Thyroid gland (tissue), 4 donors: ENCODE results near the gene SPTSSA. TPM values are rescaled to one million over a fixed set of nuclear protein-coding genes. Genes with fewer than 3 reads are reported as not detected.

Source experiments
- DNase-seq, 2 donors: peaks; one replicate each; pipeline ENCODE4 v3.0.0-alpha.2; 2019
- H3K27ac ChIP-seq, 3 donors: fragments of 200-600 bp; sonication (generic); 1 replicate in 2 of 3; 2 replicates in 1 of 3; pipeline ENCODE4 v1.5.1; 2016 to 2019; ENCODE audit warnings: mild to moderate bottlenecking in 1 of 3, moderate library complexity in 1 of 3
- H3K27me3 ChIP-seq: fragments of 200-600 bp; sonication (generic); one replicate; pipeline ENCODE4 v1.5.1; 2019
- H3K36me3 ChIP-seq, 2 donors: fragments of 200-600 bp; sonication (generic); one replicate each; pipeline ENCODE4 v1.5.1; 2016 to 2019
- H3K4me1 ChIP-seq, 2 donors: fragments of 200-600 bp; sonication (generic); one replicate each; pipeline ENCODE4 v1.5.1; 2017 to 2019
- H3K4me3 ChIP-seq, 3 donors: fragments of 200-600 bp; sonication (generic); replicated peaks in 1 of 3; 1 replicate in 2 of 3; 2 replicates in 1 of 3; pipeline ENCODE4 v1.5.1; 2016; ENCODE audit warnings: mild to moderate bottlenecking in 1 of 3
- H3K9me3 ChIP-seq: fragments of 200-600 bp; sonication (generic); one replicate; pipeline ENCODE4 v1.5.1; 2017
- CTCF ChIP-seq, 6 experiments: fragments of 200-600 bp in 3 of 6; fragments of 450-650 bp in 3 of 6; sonication (generic) in 3 of 6; IDR thresholded peaks; one replicate each; pipeline ENCODE4 v1.5.1; 2016 to 2019; ENCODE audit warnings: antibody characterized with exemption in 6 of 6, mild to moderate bottlenecking in 2 of 6, inconsistent platforms in 1 of 6, moderate library complexity in 1 of 6
- POLR2A ChIP-seq, 2 donors: fragments of 450-650 bp; IDR thresholded peaks; one replicate each; pipeline ENCODE4 v1.6.1; 2017; ENCODE audit warnings: antibody characterized with exemption in 2 of 2, mild to moderate bottlenecking in 2 of 2, moderate library complexity in 1 of 2
- WGBS, 2 donors: methylation state at CpG; one replicate each; pipeline ENCODE4 v1.1.5; 2017; 5-methylcytosine and 5-hydroxymethylcytosine counted together
- intact Hi-C: fragments of 100-400 bp; cut with DNase I; formaldehyde crosslinking; loops from one replicate; pipeline ENCODE4 v1.15.1; 2023
- total RNA-seq, 4 donors: library from RNA; depleted of rRNA; stranded (reverse); fragments of >200 nt; gene quantifications; one replicate each; pipeline ENCODE4 v1.2.3, GENCODE V29; 2016

The SPTSSA gene
- total RNA-seq, 4 donors from 2014 or later, result 25.9 to 30.6 (median 28.5) TPM

GRCh38 chr14:34496007-34496678 lies 34.1 kb upstream of the SPTSSA start:
- WGBS, 2 donors, result 84 to 95% methylated on average over 11 of the region's 11 CpGs
- no peak for DNase-seq
- Histone ChIP-seq H3K27me3 (no peaks in the 10 kb centered on the region), H3K4me1 (peaks cover 0 to 15% of the 10 kb centered on the region in 2 donors), H3K9me3 (no peaks in the 10 kb centered on the region), H3K27ac (peak overlapping the region in 2 of 3 donors; percentile 41 to 51), H3K4me3 (no peak overlapping the region), H3K36me3 (no peaks in the 10 kb centered on the region)
- intact Hi-C loops, result no loop called here
- TF ChIP-seq POLR2A (IDR thresholded peaks at IDR 0.05) (no peak), CTCF (IDR thresholded peaks at IDR 0.05) (no peak)

- 66 to 73% methylated on average over 1 of the region's 1 CpG for WGBS, 2 donors
- Histone ChIP-seq H3K27ac (no peak overlapping the region), H3K27me3 (no peaks in the 10 kb centered on the region), H3K4me3 (no peak overlapping the region), H3K9me3 (no peaks in the 10 kb centered on the region), H3K36me3 (no peaks in the 10 kb centered on the region), H3K4me1 (no peaks in the 10 kb centered on the region)
- TF ChIP-seq CTCF (IDR thresholded peaks at IDR 0.05) (no peak), POLR2A (IDR thresholded peaks at IDR 0.05) (no peak)
- intact Hi-C loops, result no loop called here
- DNase-seq, result no peak
These were observed 27.3 kb upstream of the SPTSSA start for GRCh38 chr14:34489324-34489723.

DNA sequence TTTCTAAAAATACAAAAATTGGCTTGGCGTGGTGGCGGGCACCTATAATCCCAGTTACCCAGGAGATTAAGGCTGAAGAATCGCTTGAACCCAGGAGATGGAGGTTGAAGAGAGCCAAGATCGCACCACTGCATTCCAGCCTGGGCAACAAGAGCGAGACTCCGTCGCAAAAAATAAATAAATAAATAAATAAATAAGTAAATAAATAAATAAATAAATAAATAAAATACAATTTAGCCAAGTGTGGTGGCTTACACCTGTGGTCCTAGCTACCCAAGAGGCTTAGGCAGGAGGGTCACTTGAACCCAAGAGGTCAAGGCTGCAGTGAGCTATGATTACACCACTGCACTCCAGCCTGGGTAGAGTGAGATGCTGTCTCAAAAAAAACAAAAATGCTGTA lies 26.5 kb upstream of the SPTSSA start:
- 96 to 99% methylated on average over 7 of the region's 7 CpGs for WGBS, 2 donors
- Histone ChIP-seq H3K4me1 (no peaks in the 10 kb centered on the region), H3K27ac (no peak overlapping the region), H3K36me3 (no peaks in the 10 kb centered on the region), H3K9me3 (no peaks in the 10 kb centered on the region), H3K27me3 (no peaks in the 10 kb centered on the region), H3K4me3 (no peak overlapping the region)
- TF ChIP-seq POLR2A (IDR thresholded peaks at IDR 0.05) (no peak), CTCF (IDR thresholded peaks at IDR 0.05) (no peak)
- intact Hi-C loops, result no loop called here
- DNase-seq, result no peak

DNA sequence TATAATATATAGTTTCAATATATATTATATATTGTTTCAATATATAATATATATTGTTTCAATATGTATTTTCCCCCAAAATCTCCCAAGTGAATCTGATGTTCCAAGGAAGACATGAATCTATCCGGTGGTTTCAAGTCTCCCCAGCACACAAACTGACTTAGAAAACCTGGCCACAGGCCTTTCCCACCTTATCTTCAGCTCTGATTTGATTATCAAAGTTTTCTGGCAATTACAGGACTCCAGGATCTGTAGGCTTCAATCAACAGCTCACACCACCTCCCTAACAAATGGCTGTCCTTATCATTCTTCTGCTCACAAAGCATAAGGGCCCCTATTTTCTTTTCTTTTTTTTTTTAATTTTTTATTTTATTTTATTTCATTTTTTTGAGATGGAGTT lies 22.7 kb upstream of the SPTSSA start:
- TF ChIP-seq CTCF (IDR thresholded peaks at IDR 0.05) (no peak), POLR2A (IDR thresholded peaks at IDR 0.05) (no peak)
- Histone ChIP-seq H3K36me3 (no peaks in the 10 kb centered on the region), H3K4me1 (no peaks in the 10 kb centered on the region), H3K9me3 (no peaks in the 10 kb centered on the region), H3K27ac (no peak overlapping the region), H3K27me3 (no peaks in the 10 kb centered on the region), H3K4me3 (no peak overlapping the region)
- intact Hi-C loops, result no loop called here
- DNase-seq, result no peak
- WGBS, 2 donors, result 94% methylated on average over 1 of the region's 1 CpG

- no peak overlapping the region for H3K4me3 ChIP-seq
- H3K27ac ChIP-seq, result no peak overlapping the region
- H3K4me1 ChIP-seq, result no peaks in the 10 kb centered on the region
- H3K27me3 ChIP-seq, result no peaks in the 10 kb centered on the region
- no peaks in the 10 kb centered on the region for H3K36me3 ChIP-seq
- DNase-seq, result no peak
- no peak for TF ChIP-seq POLR2A (IDR thresholded peaks at IDR 0.05)
- no peak for TF ChIP-seq CTCF (IDR thresholded peaks at IDR 0.05)
- intact Hi-C loops, result no loop called here
- H3K9me3 ChIP-seq, result no peaks in the 10 kb centered on the region
- WGBS, 2 donors, result 92 to 98% methylated on average over 2 of the region's 2 CpGs
These were observed 20.4 kb upstream of the SPTSSA start for GRCh38 chr14:34482463-34482862.
